Tongue (tissue), 2 donors: ENCODE measurements around the gene SIX3. TPM values are rescaled to one million over a fixed set of nuclear protein-coding genes. Genes with fewer than 3 reads are reported as not detected.

Source experiments
- DNase-seq: peaks from one replicate; pipeline ENCODE4 v3.0.0-alpha.2; 2015
- total RNA-seq: library from RNA; depleted of rRNA; stranded (reverse); fragments of >200 nt; gene quantifications from one replicate; pipeline ENCODE4 v1.2.3, GENCODE V29; 2014

The SIX3 gene
- total RNA-seq, 1 donor from 2014 or later, result not detected

GRCh38 chr2:44931198-44931780, 10.2 kb upstream of the SIX3 start:
- DNase-seq, result no peak

GRCh38 chr2:44932079-44932478, 9.4 kb upstream of the SIX3 start:
- no peak for DNase-seq

- no peak for DNase-seq
Measured at GRCh38 chr2:44932564-44933392, 8.7 kb upstream of the SIX3 start.

GRCh38 chr2:44933434-44933951, 8.0 kb upstream of the SIX3 start:
- no peak for DNase-seq

GRCh38 chr2:44934038-44934982, 7.2 kb upstream of the SIX3 start:
- DNase-seq, result no peak

GRCh38 chr2:44934983-44935728, 6.3 kb upstream of the SIX3 start:
- DNase-seq, result no peak

GRCh38 chr2:44935729-44936098, 5.8 kb upstream of the SIX3 start:
- DNase-seq, result no peak

- DNase-seq, result no peak
Measured at GRCh38 chr2:44936275-44936674, 5.2 kb upstream of the SIX3 start.

- no peak for DNase-seq
Measured at GRCh38 chr2:44936715-44937687, 4.5 kb upstream of the SIX3 start.

- no peak for DNase-seq
Measured at GRCh38 chr2:44937688-44938240, 3.7 kb upstream of the SIX3 start.

- no peak for DNase-seq
Measured at GRCh38 chr2:44938287-44939105, 3.0 kb upstream of the SIX3 start.

- no peak for DNase-seq
Measured at GRCh38 chr2:44939106-44940048, 2.1 kb upstream of the SIX3 start.

- no peak for DNase-seq
Measured at GRCh38 chr2:44940049-44940494, 1.4 kb upstream of the SIX3 start.

GRCh38 chr2:44940732-44941464, 604 bp upstream of the SIX3 start:
- no peak for DNase-seq

- DNase-seq, result no peak
Measured at GRCh38 chr2:44942304-44943030, 965 bp downstream of the SIX3 start.

- no peak for DNase-seq
Measured at GRCh38 chr2:44943031-44943692, 1.7 kb downstream of the SIX3 start.
